OCI-LY1 (cell line): ENCODE measurements around the gene RGS19.
A peak's percentile ranks its signal among the peaks of the same experiment; 100 is the strongest.

Experiments used
- H2AFZ ChIP-seq: fragments of 200-600 bp; sonication (generic), shearing (Covaris generic); 2 replicates; pipeline ENCODE4 v1.6.0; 2014; ENCODE audit warnings: antibody characterized with exemption, mild to moderate bottlenecking, low read length
- H3F3A ChIP-seq: fragments of 200-600 bp; sonication (generic), shearing (Covaris generic); 2 replicates; pipeline ENCODE4 v1.6.0; 2014; ENCODE audit warnings: mild to moderate bottlenecking, antibody characterized with exemption, low read length, moderate library complexity; ENCODE audit not compliant: insufficient read depth
- H3K27ac ChIP-seq: fragments of 200-600 bp; sonication (generic); 2 replicates; pipeline ENCODE4 v1.5.1; 2014; ENCODE audit warnings: low read length, mixed run types, mild to moderate bottlenecking, low read depth; ENCODE audit not compliant: poor library complexity, severe bottlenecking
- H3K27me3 ChIP-seq: fragments of 200-600 bp; sonication (generic); 2 replicates; pipeline ENCODE4 v1.6.0; 2014; ENCODE audit warnings: antibody characterized with exemption, mild to moderate bottlenecking, low read length, moderate library complexity; ENCODE audit not compliant: insufficient read depth
- H3K36me3 ChIP-seq: fragments of 200-600 bp; sonication (generic); 2 replicates; pipeline ENCODE4 v1.6.1; 2014; ENCODE audit warnings: mild to moderate bottlenecking, antibody characterized with exemption, low read length, moderate library complexity, mixed read lengths; ENCODE audit not compliant: insufficient read depth
- H3K4me1 ChIP-seq: fragments of 200-600 bp; sonication (generic); 2 replicates; pipeline ENCODE4 v1.5.1; 2014; ENCODE audit warnings: mild to moderate bottlenecking, low read length, moderate library complexity; ENCODE audit not compliant: insufficient read depth, severe bottlenecking
- H3K4me2 ChIP-seq: fragments of 200-600 bp; sonication (generic), shearing (Covaris generic); 2 replicates; pipeline ENCODE4 v1.6.1; 2014; ENCODE audit warnings: low read length
- H3K4me3 ChIP-seq: fragments of 200-600 bp; sonication (generic); 2 replicates; pipeline ENCODE4 v1.5.1; 2014; ENCODE audit warnings: low read length, low read depth, mild to moderate bottlenecking, mixed read lengths; ENCODE audit not compliant: poor library complexity, severe bottlenecking
- H3K79me2 ChIP-seq: fragments of 200-600 bp; shearing (Covaris generic); 2 replicates; pipeline ENCODE4 v1.6.1; 2016; ENCODE audit warnings: mixed run types, low read length, mixed read lengths; ENCODE audit not compliant: insufficient read depth
- H3K9ac ChIP-seq: fragments of 200-600 bp; sonication (generic), shearing (Covaris generic); 2 replicates; pipeline ENCODE4 v1.6.1; 2014; ENCODE audit warnings: mild to moderate bottlenecking, low read length, mixed read lengths
- H3K9me2 ChIP-seq: fragments of 200-600 bp; sonication (generic), shearing (Covaris generic); 2 replicates; pipeline ENCODE4 v1.6.1; 2014; ENCODE audit warnings: low read depth, mild to moderate bottlenecking, low read length, mixed read lengths
- H3K9me3 ChIP-seq: fragments of 200-600 bp; shearing (Covaris generic); 2 replicates; pipeline ENCODE4 v1.6.1; 2014; ENCODE audit warnings: low read length, mixed read lengths
- H4K20me1 ChIP-seq: fragments of 200-600 bp; sonication (generic), shearing (Covaris generic); 2 replicates; pipeline ENCODE4 v1.6.0; 2016; ENCODE audit warnings: mild to moderate bottlenecking, low read length; ENCODE audit not compliant: insufficient read depth
- CTCF ChIP-seq: fragments of 200-600 bp; sonication (generic), shearing (Covaris generic); IDR thresholded peaks from 2 replicates; pipeline ENCODE4 v1.5.1; 2017; ENCODE audit warnings: mild to moderate bottlenecking, antibody characterized with exemption, low read length, moderate library complexity, mixed read lengths
- EZH2 ChIP-seq: fragments of 200-600 bp; sonication (generic), shearing (Covaris generic); IDR thresholded peaks from 2 replicates; pipeline ENCODE4 v1.8.0; 2017; ENCODE audit warnings: borderline replicate concordance, mixed run types, mild to moderate bottlenecking, antibody characterized with exemption, low read length, moderate library complexity, mixed read lengths

RGS19 gene

DNA sequence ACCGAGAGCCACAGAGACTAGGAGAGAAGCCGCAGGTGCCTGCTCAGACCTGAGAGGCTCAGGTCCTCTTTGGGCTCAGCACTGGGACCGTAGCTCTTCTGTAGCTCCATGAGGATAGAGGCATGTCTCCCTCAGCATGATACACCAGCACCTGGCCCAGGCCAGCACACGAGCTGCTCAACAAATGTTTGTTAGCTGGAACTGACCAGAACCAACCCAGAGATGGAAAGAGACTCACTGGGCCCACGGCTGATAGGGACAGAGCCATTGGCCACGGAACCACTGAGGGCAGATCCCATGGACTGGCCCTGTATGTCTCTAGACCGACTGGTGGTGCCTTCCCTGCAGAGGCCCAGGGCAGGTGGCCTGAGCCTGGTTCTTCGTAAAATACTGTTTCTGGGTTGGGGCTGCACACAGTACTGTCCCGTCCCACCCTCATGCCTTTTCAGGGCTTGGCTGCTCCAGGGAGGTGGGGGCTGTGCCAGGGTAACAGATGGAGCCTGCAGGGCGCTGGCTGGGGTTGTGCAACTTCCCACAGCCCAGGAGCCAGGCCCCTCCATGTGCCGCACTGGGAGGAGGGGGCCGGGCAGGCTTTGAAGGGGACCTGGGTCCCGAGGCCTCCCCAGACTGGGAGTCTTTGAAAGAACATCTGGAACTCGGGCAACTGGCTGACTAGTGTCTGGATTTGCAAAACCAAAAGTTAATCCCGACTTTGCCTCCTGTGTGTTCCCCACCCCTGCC lies 38.1 kb downstream of the RGS19 start:
- Histone ChIP-seq H3K4me3 (no peak overlapping the region), H3K9ac (no peak overlapping the region), H3K27me3 (peaks cover 13% of the 10 kb centered on the region; the same call in 1 of the 2 replicates), H3K4me1 (peaks cover 22% of the 10 kb centered on the region), H4K20me1 (no peaks in the 10 kb centered on the region), H3F3A (no peaks in the 10 kb centered on the region), H3K9me2 (no peaks in the 10 kb centered on the region), H2AFZ (no peak overlapping the region), H3K9me3 (no peaks in the 10 kb centered on the region), H3K4me2 (no peak overlapping the region), H3K36me3 (no peaks in the 10 kb centered on the region), H3K79me2 (no peaks in the 10 kb centered on the region), H3K27ac (no peak overlapping the region)
- no peak for TF ChIP-seq CTCF
- TF ChIP-seq EZH2: no peak

GRCh38 chr20:64040231-64041039 lies 38.9 kb downstream of the RGS19 start:
- Histone ChIP-seq H3K4me1 (peaks cover 22% of the 10 kb centered on the region), H3K4me2 (no peak overlapping the region), H3K27ac (no peak overlapping the region), H4K20me1 (no peaks in the 10 kb centered on the region), H3K4me3 (no peak overlapping the region), H3K79me2 (no peaks in the 10 kb centered on the region), H3K36me3 (peaks cover 2% of the 10 kb centered on the region; the same call in 1 of the 2 replicates), H3F3A (no peaks in the 10 kb centered on the region), H3K9me3 (no peaks in the 10 kb centered on the region), H3K27me3 (peaks cover 10% of the 10 kb centered on the region; the same call in 1 of the 2 replicates), H3K9me2 (no peaks in the 10 kb centered on the region), H3K9ac (no peak overlapping the region), H2AFZ (no peak overlapping the region)
- no peak for TF ChIP-seq EZH2

DNA sequence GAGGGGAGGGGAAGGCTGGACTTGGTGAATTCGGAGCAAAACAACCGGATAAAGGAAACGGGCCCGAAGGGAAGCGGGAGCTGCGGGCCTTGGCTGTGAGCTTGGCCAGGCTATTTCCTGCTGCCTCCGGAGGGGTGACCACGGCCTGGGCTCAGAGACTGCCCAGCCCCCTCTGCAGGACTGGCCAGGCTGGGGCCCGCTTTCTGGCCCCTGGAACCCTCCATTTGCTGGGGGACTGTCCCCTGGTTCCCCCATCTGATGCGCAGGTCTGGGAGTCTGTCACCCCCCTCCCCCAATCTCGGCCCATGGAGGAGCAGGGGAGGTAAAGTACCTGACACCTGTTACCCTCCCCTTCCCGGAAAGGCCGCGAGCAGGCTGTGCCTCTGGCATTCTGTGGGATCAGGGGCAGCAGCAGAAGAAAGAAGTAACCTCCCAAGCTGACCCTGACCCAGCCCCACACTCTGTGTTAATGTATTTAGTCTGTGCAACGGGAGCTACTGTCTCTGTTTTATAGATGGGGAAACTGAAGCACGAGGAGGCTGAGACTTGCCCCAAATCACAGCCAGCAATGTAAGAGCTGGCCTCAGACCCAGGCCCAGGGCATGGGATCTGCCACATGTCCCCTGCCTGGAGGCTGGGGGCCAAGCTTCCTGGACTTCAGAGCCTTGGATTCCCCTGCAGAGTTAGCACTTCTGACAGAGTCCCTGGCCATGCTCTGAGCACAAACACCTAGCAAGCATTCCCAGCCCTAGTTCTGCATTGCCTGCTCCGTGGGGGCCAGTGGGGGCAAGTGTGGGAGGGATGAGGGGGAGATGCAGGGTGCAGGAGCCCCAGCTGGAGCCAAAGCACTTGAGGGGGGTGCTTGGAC lies 39.8 kb downstream of the RGS19 start:
- H3F3A ChIP-seq: no peaks in the 10 kb centered on the region
- H3K9ac ChIP-seq: no peak overlapping the region
- no peaks in the 10 kb centered on the region for H3K79me2 ChIP-seq
- H3K9me2 ChIP-seq: no peaks in the 10 kb centered on the region
- no peak overlapping the region for H3K27ac ChIP-seq
- peaks cover 11% of the 10 kb centered on the region for H3K36me3 ChIP-seq
- H3K4me3 ChIP-seq: peak overlapping the region; percentile 57
- no peaks in the 10 kb centered on the region for H3K9me3 ChIP-seq
- peak overlapping the region; percentile 76; the same call in 1 of the 2 replicates for H3K4me2 ChIP-seq
- TF ChIP-seq CTCF: no peak
- no peak for TF ChIP-seq EZH2
- H4K20me1 ChIP-seq: no peaks in the 10 kb centered on the region
- H3K27me3 ChIP-seq: 0 out of 2 replicates have a peak, but pooled peaks cover 6% of the 10 kb centered on the region
- H3K4me1 ChIP-seq: peaks cover 22% of the 10 kb centered on the region
- H2AFZ ChIP-seq: no peak overlapping the region
